Measurements from ENCODE around the gene NGF. TPM values are rescaled to one million over a fixed set of nuclear protein-coding genes. Genes with fewer than 3 reads are reported as not detected.
"Not testable (repeated sequence)": the region's sequence is repeated elsewhere in the genome, so short reads cannot be mapped to it uniquely, and the experiment has no call there.

NGF gene
- total RNA-seq, 4 donors from 2014 or later, result 0.42 to 1.4 (median 0.84) TPM; not detected in 1

DNA sequence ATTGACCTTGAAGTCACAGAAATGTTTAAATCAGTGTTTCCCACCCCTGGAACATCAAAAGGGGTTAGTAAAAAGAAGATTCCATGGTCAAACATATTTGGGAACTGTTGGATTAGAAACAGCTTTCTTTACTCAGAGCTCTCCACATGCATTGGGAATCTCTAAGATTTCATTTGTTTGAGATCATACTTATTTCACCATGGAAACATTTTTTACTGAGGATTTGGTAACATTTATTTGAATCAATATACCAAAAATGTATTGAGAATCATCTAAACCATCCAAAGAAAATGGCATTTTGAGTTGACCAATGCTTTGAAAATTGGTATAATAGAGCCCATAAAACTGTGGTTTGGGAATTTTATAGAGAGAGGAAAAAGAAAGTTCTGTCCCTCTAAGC, 25.3 kb downstream of the NGF start:
- intact Hi-C loops (cut with DNase I; ENCODE audit: low total_unique reads), result no loop called here
- DNase-seq (ENCODE audit: low spot score in 2 of 2), result no peak
- H3K4me3 ChIP-seq (ENCODE audit: low read depth, poor library complexity, severe bottlenecking), result no peak overlapping the region
- no peak for TF ChIP-seq CTCF (IDR thresholded peaks at IDR 0.05)
- TF ChIP-seq POLR2A (IDR thresholded peaks at IDR 0.05), result no peak

GRCh38 chr1:115311474-115311989, 26.5 kb downstream of the NGF start:
- WGBS, 2 donors, result 89 to 91% methylated on average over 1 of the region's 1 CpG
- TF ChIP-seq POLR2A (IDR thresholded peaks at IDR 0.05) (no peak), CTCF (IDR thresholded peaks at IDR 0.05) (no peak)
- no peak for DNase-seq (ENCODE audit: low spot score in 2 of 2)

DNA sequence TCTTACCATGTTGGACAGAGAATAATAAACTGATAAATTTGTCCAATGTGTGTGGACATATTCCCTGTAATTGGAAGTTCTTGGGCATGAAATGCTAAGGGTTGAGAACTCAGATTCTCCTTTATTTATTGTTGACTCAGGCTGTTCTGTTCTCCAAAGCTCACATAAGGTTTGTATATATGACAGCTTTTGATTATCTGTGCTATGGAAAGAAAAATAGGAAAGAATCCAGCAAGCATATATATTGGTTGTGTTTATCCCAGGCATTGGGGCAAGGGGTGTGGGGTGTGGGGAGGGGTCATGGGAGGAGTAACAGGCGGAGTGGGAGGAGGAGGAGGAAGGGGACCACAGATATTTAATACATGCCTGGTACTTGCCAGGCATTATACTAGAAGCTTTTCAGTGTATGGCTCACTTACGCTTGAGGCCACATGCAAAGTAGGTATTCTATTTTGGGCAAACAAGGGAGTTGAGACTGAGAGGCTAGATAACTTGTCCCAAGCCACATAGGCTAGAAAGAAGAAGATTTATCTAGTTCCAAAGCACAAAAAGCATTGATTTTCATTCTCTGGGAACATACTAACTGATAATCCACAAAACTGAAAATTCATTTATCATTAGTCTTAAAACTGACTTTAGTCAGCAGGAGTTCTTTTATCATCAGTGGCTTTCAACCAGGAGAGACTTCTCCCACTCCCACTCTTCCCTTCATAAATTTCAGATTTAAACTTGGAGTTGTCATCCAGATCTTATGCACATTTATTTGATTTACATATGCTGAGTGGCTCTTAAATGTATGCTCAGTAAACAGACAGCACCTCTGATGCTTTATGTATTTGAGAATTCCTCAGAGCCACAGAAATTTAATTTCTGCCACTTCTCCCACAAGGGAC, 27.2 kb downstream of the NGF start:
- WGBS, 2 donors, result 67 to 68% methylated on average over 2 of the region's 2 CpGs
- no peak for TF ChIP-seq POLR2A (IDR thresholded peaks at IDR 0.05)
- TF ChIP-seq CTCF (IDR thresholded peaks at IDR 0.05), result no peak
- H3K4me3 ChIP-seq (ENCODE audit: low read depth, poor library complexity, severe bottlenecking), result no peak overlapping the region
- intact Hi-C loops (cut with DNase I; ENCODE audit: low total_unique reads), result loop anchor here (2.0 kb wide), 1 partner anchor 32 kb away; no protein-coding TSS in a partner anchor
- DNase-seq (ENCODE audit: low spot score in 2 of 2), result no peak

More at GRCh38 chr1:115311474-115311989, 26.5 kb downstream of the NGF start:
- intact Hi-C loops (cut with DNase I; ENCODE audit: low total_unique reads), result loop anchor here (2.0 kb wide), 1 partner anchor 31 kb away; no protein-coding TSS in a partner anchor
- H3K4me3 ChIP-seq (ENCODE audit: low read depth, poor library complexity, severe bottlenecking), result no peak overlapping the region

GRCh38 chr1:115309504-115309903, 28.5 kb downstream of the NGF start:
- H3K4me3 ChIP-seq (ENCODE audit: low read depth, poor library complexity, severe bottlenecking); intact Hi-C loops (cut with DNase I; ENCODE audit: low total_unique reads); DNase-seq (ENCODE audit: low spot score in 2 of 2): not testable (repeated sequence)

GRCh38 chr1:115308969-115309368, 29.1 kb downstream of the NGF start:
- H3K4me3 ChIP-seq (ENCODE audit: low read depth, poor library complexity, severe bottlenecking), result no peak overlapping the region
- WGBS, 2 donors, result 63 to 73% methylated on average over 1 of the region's 1 CpG
- TF ChIP-seq CTCF (IDR thresholded peaks at IDR 0.05) (no peak), POLR2A (IDR thresholded peaks at IDR 0.05) (no peak)
- intact Hi-C loops (cut with DNase I; ENCODE audit: low total_unique reads), result no loop called here
- no peak for DNase-seq (ENCODE audit: low spot score in 2 of 2)

GRCh38 chr1:115307661-115308060, 30.4 kb downstream of the NGF start:
- H3K4me3 ChIP-seq (ENCODE audit: low read depth, poor library complexity, severe bottlenecking), result no peak overlapping the region
- no peak for TF ChIP-seq CTCF (IDR thresholded peaks at IDR 0.05)
- TF ChIP-seq POLR2A (IDR thresholded peaks at IDR 0.05), result no peak
- intact Hi-C loops (cut with DNase I; ENCODE audit: low total_unique reads), result no loop called here
- no peak for DNase-seq (ENCODE audit: low spot score in 2 of 2)

Measured in lower leg skin (tissue), 4 donors.